ENCODE results near the gene PAX2.

PAX2 gene

GRCh38 chr10:100724531-100725027, 20.8 kb upstream of the PAX2 start:
- DNase-seq (ENCODE audit: low spot score), result no peak

- DNase-seq (ENCODE audit: low spot score), result no peak
Measured at GRCh38 chr10:100725071-100725471, 20.3 kb upstream of the PAX2 start.

GRCh38 chr10:100725869-100726426, 19.4 kb upstream of the PAX2 start:
- DNase-seq (ENCODE audit: low spot score), result no peak

- no peak for DNase-seq (ENCODE audit: low spot score)
Measured at GRCh38 chr10:100727808-100728207, 17.6 kb upstream of the PAX2 start.

GRCh38 chr10:100728928-100729861, 16.2 kb upstream of the PAX2 start:
- peak; percentile 35 for DNase-seq (ENCODE audit: low spot score)

GRCh38 chr10:100729862-100730724, 15.3 kb upstream of the PAX2 start:
- no peak for DNase-seq (ENCODE audit: low spot score)

- peak; percentile 31 for DNase-seq (ENCODE audit: low spot score)
Measured at GRCh38 chr10:100730725-100731406, 14.5 kb upstream of the PAX2 start.

- no peak for DNase-seq (ENCODE audit: low spot score)
Measured at GRCh38 chr10:100731407-100732240, 13.8 kb upstream of the PAX2 start.

GRCh38 chr10:100732241-100732596, 13.2 kb upstream of the PAX2 start:
- DNase-seq (ENCODE audit: low spot score), result no peak

- DNase-seq (ENCODE audit: low spot score), result no peak
Measured at GRCh38 chr10:100733329-100733728, 12.1 kb upstream of the PAX2 start.

GRCh38 chr10:100734295-100735086, 10.9 kb upstream of the PAX2 start:
- DNase-seq (ENCODE audit: low spot score), result no peak

GRCh38 chr10:100735087-100735336, 10.4 kb upstream of the PAX2 start:
- DNase-seq (ENCODE audit: low spot score), result no peak

GRCh38 chr10:100735337-100736143, 9.8 kb upstream of the PAX2 start:
- DNase-seq (ENCODE audit: low spot score), result no peak

- no peak for DNase-seq (ENCODE audit: low spot score)
Measured at GRCh38 chr10:100736144-100736808, 9.1 kb upstream of the PAX2 start.

GRCh38 chr10:100736809-100737354, 8.5 kb upstream of the PAX2 start:
- no peak for DNase-seq (ENCODE audit: low spot score)

- no peak for DNase-seq (ENCODE audit: low spot score)
Measured at GRCh38 chr10:100737355-100738054, 7.9 kb upstream of the PAX2 start.

GRCh38 chr10:100738055-100738827, 7.1 kb upstream of the PAX2 start:
- no peak for DNase-seq (ENCODE audit: low spot score)
